Mesendoderm (in vitro differentiated cells): ENCODE results near the gene GTF2F2.

Experiments
- DNase-seq: peaks from one replicate; pipeline ENCODE4 v3.0.0; 2013
- H2AK5ac ChIP-seq: 2 replicates; pipeline ENCODE4 v1.6.1; 2013; ENCODE audit warnings: low read length, inconsistent platforms
- H2BK120ac ChIP-seq: 2 replicates; pipeline ENCODE4 v1.6.1; 2013; ENCODE audit warnings: low read depth, mild to moderate bottlenecking, low read length, moderate library complexity, mixed read lengths
- H2BK15ac ChIP-seq: replicated peaks from 2 replicates; pipeline ENCODE4 v1.6.1; 2013; ENCODE audit warnings: low read depth, mild to moderate bottlenecking, moderate library complexity
- H2BK5ac ChIP-seq: 2 replicates; pipeline ENCODE4 v1.6.1; 2013; ENCODE audit warnings: low read length, inconsistent platforms
- H3K18ac ChIP-seq: 2 replicates; pipeline ENCODE4 v1.6.1; 2013; ENCODE audit warnings: mild to moderate bottlenecking, low read length, mixed read lengths
- H3K23ac ChIP-seq: one replicate; pipeline ENCODE4 v1.6.1; 2013; ENCODE audit warnings: low read length
- H3K27ac ChIP-seq: 2 replicates; pipeline ENCODE4 v1.5.1; 2013; ENCODE audit warnings: low read depth, mild to moderate bottlenecking, inconsistent platforms, low read length, moderate library complexity
- H3K27me3 ChIP-seq: 2 replicates; pipeline ENCODE4 v1.6.1; 2013; ENCODE audit warnings: low read length, control low read depth, mild to moderate bottlenecking, inconsistent platforms; ENCODE audit not compliant: insufficient read depth, poor library complexity
- H3K36me3 ChIP-seq: 2 replicates; pipeline ENCODE4 v1.6.1; 2013; ENCODE audit warnings: low read length, inconsistent platforms; ENCODE audit not compliant: control insufficient read depth, insufficient read depth
- H3K4ac ChIP-seq: one replicate; pipeline ENCODE4 v1.6.1; 2013; ENCODE audit warnings: low read depth, mild to moderate bottlenecking, low read length, moderate library complexity
- H3K4me1 ChIP-seq: 2 replicates; pipeline ENCODE4 v1.6.1; 2013; ENCODE audit warnings: low read depth, low read length, inconsistent platforms; ENCODE audit not compliant: control insufficient read depth
- H3K4me2 ChIP-seq: 2 replicates; pipeline ENCODE4 v1.6.1; 2013; ENCODE audit warnings: low read length
- H3K4me3 ChIP-seq: 2 replicates; pipeline ENCODE4 v1.5.1; 2013; ENCODE audit warnings: mild to moderate bottlenecking, low read length
- H3K56ac ChIP-seq: one replicate; pipeline ENCODE4 v1.6.1; 2013; ENCODE audit warnings: low read length
- H3K79me1 ChIP-seq: 2 replicates; pipeline ENCODE4 v1.6.1; 2013; ENCODE audit warnings: low read length, inconsistent platforms
- H3K79me2 ChIP-seq: 2 replicates; pipeline ENCODE4 v1.6.1; 2013; ENCODE audit warnings: mild to moderate bottlenecking, low read length; ENCODE audit not compliant: control insufficient read depth, insufficient read depth
- H3K9ac ChIP-seq: 2 replicates; pipeline ENCODE4 v1.6.1; 2013; ENCODE audit warnings: low read length, inconsistent platforms
- H4K5ac ChIP-seq: one replicate; pipeline ENCODE4 v1.6.1; 2013; ENCODE audit warnings: low read length
- H4K8ac ChIP-seq: one replicate; pipeline ENCODE4 v1.6.1; 2013; ENCODE audit warnings: low read depth, mild to moderate bottlenecking, control low read depth, low read length, moderate library complexity
- WGBS: extraction: QIAGEN DNeasy Blood & Tissue Kit; methylation state at CpG from one replicate; pipeline ENCODE4 v1.1.7; 2013; ENCODE audit warnings: low lambda C conversion rate, missing lambda C conversion rate; ENCODE audit not compliant: insufficient coverage; ENCODE audit errors: extremely low coverage; 5-methylcytosine and 5-hydroxymethylcytosine counted together

GTF2F2 gene

GRCh38 chr13:45278096-45278645, 157.9 kb downstream of the GTF2F2 start:
- H3K79me2 ChIP-seq = no peaks in the 10 kb centered on the region
- H4K8ac ChIP-seq = no peak overlapping the region
- H2BK5ac ChIP-seq = no peak overlapping the region
- no peak overlapping the region for H2AK5ac ChIP-seq
- no peak for DNase-seq
- no peak overlapping the region for H3K56ac ChIP-seq
- no peaks in the 10 kb centered on the region for H3K4me1 ChIP-seq
- H3K36me3 ChIP-seq = no peaks in the 10 kb centered on the region
- H3K9ac ChIP-seq = no peak overlapping the region
- WGBS = no CpG with 5 or more reads among the region's 3 CpGs
- no peak overlapping the region for H3K4me2 ChIP-seq
- H2BK120ac ChIP-seq = no peak overlapping the region
- no peaks in the 10 kb centered on the region for H3K79me1 ChIP-seq
- H4K5ac ChIP-seq = no peak overlapping the region
- no peak overlapping the region for H3K4ac ChIP-seq
- H2BK15ac ChIP-seq = no peak overlapping the region
- no peak overlapping the region for H3K4me3 ChIP-seq
- no peaks in the 10 kb centered on the region for H3K27me3 ChIP-seq
- H3K18ac ChIP-seq = no peak overlapping the region
- H3K27ac ChIP-seq = no peak overlapping the region
- no peak overlapping the region for H3K23ac ChIP-seq

- no peaks in the 10 kb centered on the region for H3K27me3 ChIP-seq
- DNase-seq = no peak
- no peak overlapping the region for H3K18ac ChIP-seq
- H2BK120ac ChIP-seq = no peak overlapping the region
- no peak overlapping the region for H3K4me3 ChIP-seq
- H3K4me1 ChIP-seq = no peaks in the 10 kb centered on the region
- no peak overlapping the region for H3K4ac ChIP-seq
- WGBS = 100% methylated on average over 1 of the region's 7 CpGs
- H3K79me2 ChIP-seq = no peaks in the 10 kb centered on the region
- H2AK5ac ChIP-seq = no peak overlapping the region
- H3K36me3 ChIP-seq = no peaks in the 10 kb centered on the region
- no peak overlapping the region for H3K56ac ChIP-seq
- no peaks in the 10 kb centered on the region for H3K79me1 ChIP-seq
- no peak overlapping the region for H3K23ac ChIP-seq
- no peak overlapping the region for H3K27ac ChIP-seq
- H4K5ac ChIP-seq = no peak overlapping the region
- no peak overlapping the region for H2BK15ac ChIP-seq
- H2BK5ac ChIP-seq = no peak overlapping the region
- H3K9ac ChIP-seq = no peak overlapping the region
- no peak overlapping the region for H4K8ac ChIP-seq
- H3K4me2 ChIP-seq = no peak overlapping the region
Measured at GRCh38 chr13:45280011-45280410, 159.7 kb downstream of the GTF2F2 start.

DNA sequence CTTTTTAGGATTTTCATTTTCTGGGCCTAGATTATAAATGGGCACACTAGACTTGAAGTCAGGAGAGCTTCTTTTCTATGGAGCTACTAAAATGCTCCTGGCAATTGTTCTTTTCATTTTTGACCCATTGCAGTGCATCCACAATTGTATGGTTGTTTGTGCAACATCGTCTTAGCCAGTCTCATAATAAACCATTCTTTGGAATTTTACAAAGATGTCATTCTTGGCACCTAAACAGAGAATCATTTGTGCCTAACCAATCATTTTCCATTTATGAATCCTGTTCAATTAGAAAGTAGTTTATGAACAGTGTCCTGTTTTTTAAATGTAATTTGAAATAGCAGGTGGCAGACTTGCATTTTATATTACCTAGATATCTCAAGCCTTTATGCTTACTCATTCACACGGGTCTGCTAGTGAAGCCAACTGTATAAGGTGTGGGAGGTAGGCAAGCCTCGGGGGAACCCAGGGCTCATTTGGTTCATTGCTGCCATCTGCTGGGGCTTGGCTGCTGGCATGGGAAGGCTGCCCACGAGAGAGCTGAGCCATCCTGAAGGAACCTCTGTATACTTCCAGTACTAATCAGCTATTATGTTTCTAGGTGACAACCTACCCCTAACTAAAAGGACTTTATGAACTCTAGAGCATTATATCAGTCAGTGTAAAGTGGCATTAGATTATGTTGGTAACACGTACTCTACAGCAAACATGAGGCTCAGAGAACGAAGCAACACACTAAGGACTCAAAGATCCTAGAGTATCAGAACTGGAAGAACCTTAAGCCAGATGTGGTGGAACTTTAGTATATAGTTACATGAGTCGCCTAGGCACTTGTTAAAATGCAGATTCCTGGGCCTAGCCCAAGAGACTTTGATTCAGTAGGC, 160.7 kb downstream of the GTF2F2 start:
- H3K9ac ChIP-seq = no peak overlapping the region
- no peak overlapping the region for H3K4ac ChIP-seq
- H3K56ac ChIP-seq = no peak overlapping the region
- no peak overlapping the region for H3K4me2 ChIP-seq
- no peak overlapping the region for H2AK5ac ChIP-seq
- H2BK5ac ChIP-seq = no peak overlapping the region
- H3K23ac ChIP-seq = no peak overlapping the region
- H4K5ac ChIP-seq = no peak overlapping the region
- H3K18ac ChIP-seq = no peak overlapping the region
- no peak overlapping the region for H3K4me3 ChIP-seq
- no peaks in the 10 kb centered on the region for H3K79me1 ChIP-seq
- no peaks in the 10 kb centered on the region for H3K79me2 ChIP-seq
- no peaks in the 10 kb centered on the region for H3K36me3 ChIP-seq
- H2BK15ac ChIP-seq = no peak overlapping the region
- H2BK120ac ChIP-seq = no peak overlapping the region
- no peaks in the 10 kb centered on the region for H3K4me1 ChIP-seq
- H4K8ac ChIP-seq = no peak overlapping the region
- no CpG with 5 or more reads among the region's 7 CpGs for WGBS
- H3K27me3 ChIP-seq = no peaks in the 10 kb centered on the region
- no peak overlapping the region for H3K27ac ChIP-seq
- DNase-seq = peak; percentile 79

GRCh38 chr13:45282994-45283393, 162.7 kb downstream of the GTF2F2 start:
- H4K8ac ChIP-seq = no peak overlapping the region
- H3K23ac ChIP-seq = no peak overlapping the region
- no peak overlapping the region for H3K4ac ChIP-seq
- no peak overlapping the region for H3K56ac ChIP-seq
- no peak overlapping the region for H2BK15ac ChIP-seq
- no peak overlapping the region for H2BK120ac ChIP-seq
- no peak overlapping the region for H3K18ac ChIP-seq
- H4K5ac ChIP-seq = no peak overlapping the region
- no peaks in the 10 kb centered on the region for H3K36me3 ChIP-seq
- no peak for DNase-seq
- H3K79me1 ChIP-seq = no peaks in the 10 kb centered on the region
- WGBS = no CpG with 5 or more reads among the region's 3 CpGs
- no peak overlapping the region for H3K4me3 ChIP-seq
- no peak overlapping the region for H3K9ac ChIP-seq
- H3K27me3 ChIP-seq = no peaks in the 10 kb centered on the region
- H3K27ac ChIP-seq = no peak overlapping the region
- H3K4me1 ChIP-seq = no peaks in the 10 kb centered on the region
- no peak overlapping the region for H2BK5ac ChIP-seq
- H3K4me2 ChIP-seq = no peak overlapping the region
- H2AK5ac ChIP-seq = no peak overlapping the region
- no peaks in the 10 kb centered on the region for H3K79me2 ChIP-seq

DNA sequence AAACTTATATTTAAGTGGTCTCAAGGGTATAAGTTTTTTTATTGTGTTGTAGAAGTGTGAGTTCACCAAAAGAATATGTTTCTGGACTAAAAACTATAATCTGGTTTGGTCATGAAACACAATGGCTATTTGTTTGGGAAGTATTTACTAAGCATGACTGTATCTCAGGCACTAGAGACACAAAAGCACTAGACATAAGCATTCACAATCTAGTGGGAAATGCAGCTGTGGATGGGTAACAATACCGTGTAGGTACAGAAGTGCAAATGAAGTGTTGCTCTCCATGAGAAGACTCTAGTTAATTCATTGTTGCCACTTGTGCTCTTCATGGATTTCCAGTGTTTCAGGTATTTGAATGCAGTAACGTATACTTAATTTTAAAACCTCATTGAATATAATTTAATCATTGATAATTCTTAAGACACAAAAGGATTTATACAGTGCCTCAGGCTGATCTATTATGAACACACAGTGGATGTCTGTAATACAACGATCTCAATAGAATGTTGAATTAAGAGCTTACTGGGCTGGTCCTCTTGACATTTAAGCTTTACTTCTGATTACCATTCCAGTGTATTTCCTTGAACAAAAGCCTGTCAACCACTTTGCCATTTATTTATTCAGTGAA, 169.7 kb downstream of the GTF2F2 start:
- Histone ChIP-seq H2BK15ac (no peak overlapping the region), H3K56ac (no peak overlapping the region), H3K9ac (no peak overlapping the region), H3K4me2 (no peak overlapping the region), H3K79me2 (no peaks in the 10 kb centered on the region), H3K27me3 (no peaks in the 10 kb centered on the region), H3K18ac (no peak overlapping the region), H3K4ac (no peak overlapping the region), H2AK5ac (no peak overlapping the region), H3K27ac (no peak overlapping the region), H3K23ac (no peak overlapping the region), H2BK5ac (no peak overlapping the region), H4K5ac (no peak overlapping the region), H3K79me1 (no peaks in the 10 kb centered on the region), H3K36me3 (peaks cover 2% of the 10 kb centered on the region), H3K4me3 (no peak overlapping the region), H2BK120ac (no peak overlapping the region), H4K8ac (no peak overlapping the region), H3K4me1 (no peaks in the 10 kb centered on the region)
- DNase-seq = no peak
- WGBS = no CpG with 5 or more reads among the region's 3 CpGs
